GM12878 (cell line): ENCODE results near the gene TBC1D10A. TPM values are rescaled to one million over a fixed set of nuclear protein-coding genes. Genes with fewer than 3 reads are reported as not detected.

Experiments
- CBX5 ChIP-seq: sonication (generic); IDR thresholded peaks from 2 replicates; pipeline ENCODE4 v1.6.1; 2016; ENCODE audit warnings: low read depth, moderate library complexity, mild to moderate bottlenecking, inconsistent platforms
- FOXK2 ChIP-seq: fragments of 450-650 bp; IDR thresholded peaks from 2 replicates; pipeline ENCODE4 v1.6.1; 2017; ENCODE audit warnings: mild to moderate bottlenecking, moderate library complexity
- MEF2A ChIP-seq: IDR thresholded peaks from 2 replicates; pipeline ENCODE4 v1.6.1; 2011; ENCODE audit warnings: low read depth, mild to moderate bottlenecking, low read length, moderate library complexity; ENCODE audit not compliant: insufficient read depth
- NBN ChIP-seq: fragments of 450-650 bp; IDR thresholded peaks from 2 replicates; pipeline ENCODE4 v1.6.1; 2016
- NR2C1 ChIP-seq: fragments of 450-650 bp; IDR thresholded peaks from 2 replicates; pipeline ENCODE4 v1.6.1; 2017; ENCODE audit warnings: antibody characterized with exemption, mild to moderate bottlenecking, moderate library complexity
- RB1 ChIP-seq: fragments of 450-650 bp; formaldehyde crosslinking; IDR thresholded peaks from 2 replicates; pipeline ENCODE4 v1.6.1; 2017; ENCODE audit warnings: mild to moderate bottlenecking, borderline replicate concordance
- RCOR1 ChIP-seq: conservative IDR thresholded peaks from 2 replicates; pipeline ENCODE4 v1.6.1; 2012; ENCODE audit warnings: low read depth, low read length, improper control_type of control experiment
- SREBF1 ChIP-seq: IDR thresholded peaks from 2 replicates; pipeline ENCODE4 v1.6.1; 2012; ENCODE audit warnings: mild to moderate bottlenecking, low read length
- SREBF2 ChIP-seq: IDR thresholded peaks from 2 replicates; pipeline ENCODE4 v1.6.1; 2012; ENCODE audit warnings: mild to moderate bottlenecking, low read length
- polyA plus RNA-seq, 11 experiments: library from polyadenylated mRNA; depleted of rRNA in 4 of 11; unstranded in 6 of 11; stranded (reverse) in 5 of 11; fragments of >200 nt; fragmentation: Nextera tagmentation in 4 of 11; fragmentation: Illumina TruSeq in 1 of 11; extraction: Ambion mirVana in 4 of 11; extraction: Trizol in 1 of 11; gene quantifications; 1 replicate in 1 of 11; 2 replicates in 10 of 11; pipeline versions ENCODE4 v1.2.1 to v1.2.3, GENCODE V29; 2011 to 2016; ENCODE audit warnings: inconsistent platforms in 2 of 11, missing spikeins in 2 of 11, low read depth in 1 of 11
- total RNA-seq, 4 experiments: library from RNA; depleted of rRNA in 3 of 4; stranded (reverse); fragments of >200 nt in 3 of 4; fragmentation: Illumina TruSeq in 1 of 4; extraction: Trizol in 1 of 4; gene quantifications; 2 replicates each; pipeline versions ENCODE4 v1.2.1 to v1.2.3, GENCODE V29; 2013 to 2021
- TF ChIP-seq, protein P1 (sequence below): IDR thresholded peaks from 2 replicates; pipeline ENCODE4 v1.6.1; 2012; ENCODE audit warnings: mild to moderate bottlenecking, low read depth, low read length
- TF ChIP-seq, protein P2 (sequence below): fragments of 450-650 bp; IDR thresholded peaks from 2 replicates; pipeline ENCODE4 v1.6.1; 2017; ENCODE audit warnings: borderline replicate concordance
- TF ChIP-seq, protein P3 (sequence below): fragments of 450-650 bp; formaldehyde crosslinking; IDR thresholded peaks from 2 replicates; pipeline ENCODE4 v1.4.0; 2020; ENCODE audit warnings: mild to moderate bottlenecking, moderate library complexity
- TF ChIP-seq, protein P4 (sequence below): fragments of 150-350 bp; IDR thresholded peaks from 2 replicates; pipeline ENCODE4 v1.6.1; 2014; ENCODE audit warnings: mild to moderate bottlenecking, low read depth, low read length
- TF ChIP-seq, protein P5 (sequence below): fragments of 450-650 bp; IDR thresholded peaks from 2 replicates; pipeline ENCODE4 v1.6.1; 2014; ENCODE audit warnings: mild to moderate bottlenecking

The TBC1D10A gene
- total and polyA plus RNA-seq, 10 of the 15 experiments (the other 5 are each of a cell fraction or from before 2014, with no cell fraction given): 0.27 to 25.7 (median 15.3) TPM

DNA sequence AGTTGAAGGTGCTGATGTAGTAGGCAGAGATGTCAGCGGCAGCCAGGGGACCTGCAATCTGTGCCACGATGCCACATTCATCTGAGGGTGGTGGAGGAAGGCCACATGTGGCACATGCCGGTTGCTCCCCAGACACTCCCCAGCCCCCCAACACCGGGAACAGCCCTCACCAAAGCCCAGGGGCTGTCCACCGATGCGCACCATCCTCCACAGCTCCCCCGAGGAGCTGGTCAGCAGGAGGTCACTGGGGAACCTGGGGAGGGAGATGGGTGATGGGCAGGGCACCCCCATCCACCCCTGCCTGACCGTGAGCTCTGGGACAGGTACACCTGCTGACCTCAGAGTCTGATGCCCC, 40.9 kb downstream of the TBC1D10A start (continued):
- TF ChIP-seq, protein P1, sequence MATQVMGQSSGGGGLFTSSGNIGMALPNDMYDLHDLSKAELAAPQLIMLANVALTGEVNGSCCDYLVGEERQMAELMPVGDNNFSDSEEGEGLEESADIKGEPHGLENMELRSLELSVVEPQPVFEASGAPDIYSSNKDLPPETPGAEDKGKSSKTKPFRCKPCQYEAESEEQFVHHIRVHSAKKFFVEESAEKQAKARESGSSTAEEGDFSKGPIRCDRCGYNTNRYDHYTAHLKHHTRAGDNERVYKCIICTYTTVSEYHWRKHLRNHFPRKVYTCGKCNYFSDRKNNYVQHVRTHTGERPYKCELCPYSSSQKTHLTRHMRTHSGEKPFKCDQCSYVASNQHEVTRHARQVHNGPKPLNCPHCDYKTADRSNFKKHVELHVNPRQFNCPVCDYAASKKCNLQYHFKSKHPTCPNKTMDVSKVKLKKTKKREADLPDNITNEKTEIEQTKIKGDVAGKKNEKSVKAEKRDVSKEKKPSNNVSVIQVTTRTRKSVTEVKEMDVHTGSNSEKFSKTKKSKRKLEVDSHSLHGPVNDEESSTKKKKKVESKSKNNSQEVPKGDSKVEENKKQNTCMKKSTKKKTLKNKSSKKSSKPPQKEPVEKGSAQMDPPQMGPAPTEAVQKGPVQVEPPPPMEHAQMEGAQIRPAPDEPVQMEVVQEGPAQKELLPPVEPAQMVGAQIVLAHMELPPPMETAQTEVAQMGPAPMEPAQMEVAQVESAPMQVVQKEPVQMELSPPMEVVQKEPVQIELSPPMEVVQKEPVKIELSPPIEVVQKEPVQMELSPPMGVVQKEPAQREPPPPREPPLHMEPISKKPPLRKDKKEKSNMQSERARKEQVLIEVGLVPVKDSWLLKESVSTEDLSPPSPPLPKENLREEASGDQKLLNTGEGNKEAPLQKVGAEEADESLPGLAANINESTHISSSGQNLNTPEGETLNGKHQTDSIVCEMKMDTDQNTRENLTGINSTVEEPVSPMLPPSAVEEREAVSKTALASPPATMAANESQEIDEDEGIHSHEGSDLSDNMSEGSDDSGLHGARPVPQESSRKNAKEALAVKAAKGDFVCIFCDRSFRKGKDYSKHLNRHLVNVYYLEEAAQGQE: no peak
- TF ChIP-seq SREBF2: no peak
- no peak for TF ChIP-seq FOXK2
- TF ChIP-seq RB1: no peak
- TF ChIP-seq SREBF1: no peak
- no peak for TF ChIP-seq MEF2A
- no peak for TF ChIP-seq RCOR1
- TF ChIP-seq, protein P2, sequence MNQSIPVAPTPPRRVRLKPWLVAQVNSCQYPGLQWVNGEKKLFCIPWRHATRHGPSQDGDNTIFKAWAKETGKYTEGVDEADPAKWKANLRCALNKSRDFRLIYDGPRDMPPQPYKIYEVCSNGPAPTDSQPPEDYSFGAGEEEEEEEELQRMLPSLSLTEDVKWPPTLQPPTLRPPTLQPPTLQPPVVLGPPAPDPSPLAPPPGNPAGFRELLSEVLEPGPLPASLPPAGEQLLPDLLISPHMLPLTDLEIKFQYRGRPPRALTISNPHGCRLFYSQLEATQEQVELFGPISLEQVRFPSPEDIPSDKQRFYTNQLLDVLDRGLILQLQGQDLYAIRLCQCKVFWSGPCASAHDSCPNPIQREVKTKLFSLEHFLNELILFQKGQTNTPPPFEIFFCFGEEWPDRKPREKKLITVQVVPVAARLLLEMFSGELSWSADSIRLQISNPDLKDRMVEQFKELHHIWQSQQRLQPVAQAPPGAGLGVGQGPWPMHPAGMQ: no peak
- TF ChIP-seq, protein P3, sequence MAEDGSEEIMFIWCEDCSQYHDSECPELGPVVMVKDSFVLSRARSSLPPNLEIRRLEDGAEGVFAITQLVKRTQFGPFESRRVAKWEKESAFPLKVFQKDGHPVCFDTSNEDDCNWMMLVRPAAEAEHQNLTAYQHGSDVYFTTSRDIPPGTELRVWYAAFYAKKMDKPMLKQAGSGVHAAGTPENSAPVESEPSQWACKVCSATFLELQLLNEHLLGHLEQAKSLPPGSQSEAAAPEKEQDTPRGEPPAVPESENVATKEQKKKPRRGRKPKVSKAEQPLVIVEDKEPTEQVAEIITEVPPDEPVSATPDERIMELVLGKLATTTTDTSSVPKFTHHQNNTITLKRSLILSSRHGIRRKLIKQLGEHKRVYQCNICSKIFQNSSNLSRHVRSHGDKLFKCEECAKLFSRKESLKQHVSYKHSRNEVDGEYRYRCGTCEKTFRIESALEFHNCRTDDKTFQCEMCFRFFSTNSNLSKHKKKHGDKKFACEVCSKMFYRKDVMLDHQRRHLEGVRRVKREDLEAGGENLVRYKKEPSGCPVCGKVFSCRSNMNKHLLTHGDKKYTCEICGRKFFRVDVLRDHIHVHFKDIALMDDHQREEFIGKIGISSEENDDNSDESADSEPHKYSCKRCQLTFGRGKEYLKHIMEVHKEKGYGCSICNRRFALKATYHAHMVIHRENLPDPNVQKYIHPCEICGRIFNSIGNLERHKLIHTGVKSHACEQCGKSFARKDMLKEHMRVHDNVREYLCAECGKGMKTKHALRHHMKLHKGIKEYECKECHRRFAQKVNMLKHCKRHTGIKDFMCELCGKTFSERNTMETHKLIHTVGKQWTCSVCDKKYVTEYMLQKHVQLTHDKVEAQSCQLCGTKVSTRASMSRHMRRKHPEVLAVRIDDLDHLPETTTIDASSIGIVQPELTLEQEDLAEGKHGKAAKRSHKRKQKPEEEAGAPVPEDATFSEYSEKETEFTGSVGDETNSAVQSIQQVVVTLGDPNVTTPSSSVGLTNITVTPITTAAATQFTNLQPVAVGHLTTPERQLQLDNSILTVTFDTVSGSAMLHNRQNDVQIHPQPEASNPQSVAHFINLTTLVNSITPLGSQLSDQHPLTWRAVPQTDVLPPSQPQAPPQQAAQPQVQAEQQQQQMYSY: no peak
- TF ChIP-seq, protein P4, sequence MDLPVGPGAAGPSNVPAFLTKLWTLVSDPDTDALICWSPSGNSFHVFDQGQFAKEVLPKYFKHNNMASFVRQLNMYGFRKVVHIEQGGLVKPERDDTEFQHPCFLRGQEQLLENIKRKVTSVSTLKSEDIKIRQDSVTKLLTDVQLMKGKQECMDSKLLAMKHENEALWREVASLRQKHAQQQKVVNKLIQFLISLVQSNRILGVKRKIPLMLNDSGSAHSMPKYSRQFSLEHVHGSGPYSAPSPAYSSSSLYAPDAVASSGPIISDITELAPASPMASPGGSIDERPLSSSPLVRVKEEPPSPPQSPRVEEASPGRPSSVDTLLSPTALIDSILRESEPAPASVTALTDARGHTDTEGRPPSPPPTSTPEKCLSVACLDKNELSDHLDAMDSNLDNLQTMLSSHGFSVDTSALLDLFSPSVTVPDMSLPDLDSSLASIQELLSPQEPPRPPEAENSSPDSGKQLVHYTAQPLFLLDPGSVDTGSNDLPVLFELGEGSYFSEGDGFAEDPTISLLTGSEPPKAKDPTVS: no peak
- TF ChIP-seq CBX5: no peak
- no peak for TF ChIP-seq NR2C1
- TF ChIP-seq, protein P5, sequence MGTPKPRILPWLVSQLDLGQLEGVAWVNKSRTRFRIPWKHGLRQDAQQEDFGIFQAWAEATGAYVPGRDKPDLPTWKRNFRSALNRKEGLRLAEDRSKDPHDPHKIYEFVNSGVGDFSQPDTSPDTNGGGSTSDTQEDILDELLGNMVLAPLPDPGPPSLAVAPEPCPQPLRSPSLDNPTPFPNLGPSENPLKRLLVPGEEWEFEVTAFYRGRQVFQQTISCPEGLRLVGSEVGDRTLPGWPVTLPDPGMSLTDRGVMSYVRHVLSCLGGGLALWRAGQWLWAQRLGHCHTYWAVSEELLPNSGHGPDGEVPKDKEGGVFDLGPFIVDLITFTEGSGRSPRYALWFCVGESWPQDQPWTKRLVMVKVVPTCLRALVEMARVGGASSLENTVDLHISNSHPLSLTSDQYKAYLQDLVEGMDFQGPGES: no peak
- TF ChIP-seq NBN: no peak
